Keratinocyte (primary cell): ENCODE measurements around the gene SLC34A2. TPM values are rescaled to one million over a fixed set of nuclear protein-coding genes. Genes with fewer than 3 reads are reported as not detected.

Experiments
- DNase-seq: peaks from one replicate; pipeline ENCODE4 v3.0.0-alpha.2; 2011; ENCODE audit warnings: low read depth, missing footprints, low spot score
- FAIRE-seq: peaks from 2 replicates; lab custom pipeline; 2011; peaks lifted over from hg19 to GRCh38; lab: Jason Lieb, UNC
- H2AFZ ChIP-seq: 2 replicates; pipeline ENCODE4 v1.6.0; 2012; ENCODE audit warnings: low read length, control low read depth, inconsistent platforms; ENCODE audit not compliant: control insufficient read depth
- H3K27ac ChIP-seq: 2 replicates; pipeline ENCODE4 v1.5.1; 2011; ENCODE audit warnings: low read length; ENCODE audit not compliant: control insufficient read depth, insufficient read depth
- H3K27me3 ChIP-seq: 3 replicates; pipeline ENCODE4 v1.6.0; 2011; ENCODE audit warnings: low read length; ENCODE audit not compliant: control insufficient read depth, insufficient read depth; ENCODE audit errors: extremely low read depth
- H3K36me3 ChIP-seq, 2 experiments: 2 replicates in 1 of 2; 3 replicates in 1 of 2; pipeline ENCODE4 v1.5.1; 2011; ENCODE audit warnings: low read length in 2 of 2, mild to moderate bottlenecking in 1 of 2; ENCODE audit not compliant: control insufficient read depth in 2 of 2, insufficient read depth in 2 of 2; ENCODE audit errors: extremely low read depth in 1 of 2
- H3K4me1 ChIP-seq: 3 replicates; pipeline ENCODE4 v1.5.1; 2011; ENCODE audit warnings: low read length; ENCODE audit not compliant: control insufficient read depth, insufficient read depth; ENCODE audit errors: extremely low read depth
- H3K4me2 ChIP-seq: 3 replicates; pipeline ENCODE4 v1.6.0; 2011; ENCODE audit warnings: low read depth, low read length; ENCODE audit not compliant: control insufficient read depth, insufficient read depth; ENCODE audit errors: extremely low read depth
- H3K4me3 ChIP-seq, 3 experiments: fragments of 200-600 bp in 1 of 3; sonication (generic) in 1 of 3; 2 replicates in 2 of 3; 3 replicates in 1 of 3; pipeline ENCODE4 v1.5.1; 2011 to 2016; ENCODE audit warnings: low read length in 3 of 3, mild to moderate bottlenecking in 3 of 3, control low read depth in 2 of 3, inconsistent platforms in 1 of 3, low read depth in 1 of 3, mixed read lengths in 1 of 3, mixed run types in 1 of 3, moderate library complexity in 1 of 3; ENCODE audit not compliant: control insufficient read depth in 2 of 3, insufficient read depth in 2 of 3; ENCODE audit errors: extremely low read depth in 1 of 3
- H3K79me2 ChIP-seq: 2 replicates; pipeline ENCODE4 v1.6.0; 2012; ENCODE audit warnings: low read length; ENCODE audit not compliant: control insufficient read depth, insufficient read depth
- H3K9ac ChIP-seq: 3 replicates; pipeline ENCODE4 v1.6.0; 2011; ENCODE audit warnings: low read length; ENCODE audit not compliant: control insufficient read depth, insufficient read depth; ENCODE audit errors: extremely low read depth
- H3K9me1 ChIP-seq: 3 replicates; pipeline ENCODE4 v1.6.0; 2011; ENCODE audit warnings: low read length; ENCODE audit not compliant: control insufficient read depth, insufficient read depth; ENCODE audit errors: extremely low read depth
- H3K9me3 ChIP-seq: 2 replicates; pipeline ENCODE4 v1.5.1; 2012; ENCODE audit warnings: low read depth, low read length; ENCODE audit not compliant: control insufficient read depth
- H4K20me1 ChIP-seq: 3 replicates; pipeline ENCODE4 v1.6.0; 2011; ENCODE audit warnings: low read length; ENCODE audit not compliant: control insufficient read depth, insufficient read depth; ENCODE audit errors: extremely low read depth
- EZH2 ChIP-seq: IDR thresholded peaks from one replicate; pipeline ENCODE4 v1.6.1; 2012; ENCODE audit warnings: inconsistent platforms, mild to moderate bottlenecking, low read length, moderate library complexity
- dilution Hi-C: fragments of 300-500 bp; cut with MboI; formaldehyde crosslinking; loops from one replicate; pipeline ENCODE4 v1.7.0; 2020; ENCODE audit warnings: low sequenced_read_pairs; ENCODE audit not compliant: extremely low pct_ligation_motif_present
- polyA plus RNA-seq, 5 experiments: library from polyadenylated mRNA; depleted of rRNA in 3 of 5; stranded (reverse) in 3 of 5; stranded (forward) in 1 of 5; unstranded in 1 of 5; fragments of >200 nt; gene quantifications; 1 replicate in 1 of 5; 2 replicates in 3 of 5; 3 replicates in 1 of 5; pipeline versions ENCODE4 v1.2.1 to v1.2.3, GENCODE V29; 2011 to 2012; ENCODE audit warnings: missing spikeins in 2 of 5, low read depth in 1 of 5, low replicate concordance in 1 of 5
- TF ChIP-seq, protein P1 (sequence below), 3 experiments: IDR thresholded peaks in 1 of 3; conservative IDR thresholded peaks in 1 of 3; optimal IDR thresholded peaks in 1 of 3; 2 replicates in 2 of 3; 3 replicates in 1 of 3; pipeline versions ENCODE3 to v1.5.1; 2011; ENCODE audit warnings: low read length in 3 of 3, mild to moderate bottlenecking in 3 of 3, moderate library complexity in 2 of 3, control low read depth in 1 of 3, inconsistent platforms in 1 of 3; ENCODE audit not compliant: insufficient read depth in 2 of 3; ENCODE audit errors: extremely low read depth in 1 of 3

The SLC34A2 gene
- polyA plus RNA-seq, 1 donor (not counting 4 experiments of a cell fraction or from before 2014, with no cell fraction given): not detected

DNA sequence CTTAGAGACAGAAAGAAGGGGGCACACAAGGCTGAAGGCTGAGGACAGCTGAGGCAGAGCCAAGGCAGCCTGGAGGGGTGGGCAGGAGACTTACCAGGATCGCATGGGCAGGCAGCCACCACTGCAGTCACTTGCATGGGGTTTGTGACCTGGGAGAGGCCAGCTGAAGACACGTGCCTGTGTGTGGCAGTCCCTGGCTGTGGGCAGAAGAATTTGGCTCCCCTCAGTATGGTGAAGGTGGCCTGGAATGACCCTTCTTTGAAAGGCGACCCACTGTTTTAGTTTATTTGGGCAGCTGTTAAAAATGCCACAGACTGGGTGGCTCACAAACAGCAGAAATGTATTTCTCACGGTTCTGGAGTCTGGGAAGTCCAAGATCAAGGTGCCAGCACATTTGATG lies 22.1 kb upstream of the SLC34A2 start:
- no peaks in the 10 kb centered on the region for H3K27me3 ChIP-seq
- H3K27ac ChIP-seq: no peak overlapping the region
- H3K4me2 ChIP-seq: no peak overlapping the region
- H3K79me2 ChIP-seq: no peaks in the 10 kb centered on the region
- H3K9me3 ChIP-seq: no peaks in the 10 kb centered on the region
- no peak for FAIRE-seq
- H3K4me3 ChIP-seq: no peak overlapping the region
- TF ChIP-seq, protein P1, sequence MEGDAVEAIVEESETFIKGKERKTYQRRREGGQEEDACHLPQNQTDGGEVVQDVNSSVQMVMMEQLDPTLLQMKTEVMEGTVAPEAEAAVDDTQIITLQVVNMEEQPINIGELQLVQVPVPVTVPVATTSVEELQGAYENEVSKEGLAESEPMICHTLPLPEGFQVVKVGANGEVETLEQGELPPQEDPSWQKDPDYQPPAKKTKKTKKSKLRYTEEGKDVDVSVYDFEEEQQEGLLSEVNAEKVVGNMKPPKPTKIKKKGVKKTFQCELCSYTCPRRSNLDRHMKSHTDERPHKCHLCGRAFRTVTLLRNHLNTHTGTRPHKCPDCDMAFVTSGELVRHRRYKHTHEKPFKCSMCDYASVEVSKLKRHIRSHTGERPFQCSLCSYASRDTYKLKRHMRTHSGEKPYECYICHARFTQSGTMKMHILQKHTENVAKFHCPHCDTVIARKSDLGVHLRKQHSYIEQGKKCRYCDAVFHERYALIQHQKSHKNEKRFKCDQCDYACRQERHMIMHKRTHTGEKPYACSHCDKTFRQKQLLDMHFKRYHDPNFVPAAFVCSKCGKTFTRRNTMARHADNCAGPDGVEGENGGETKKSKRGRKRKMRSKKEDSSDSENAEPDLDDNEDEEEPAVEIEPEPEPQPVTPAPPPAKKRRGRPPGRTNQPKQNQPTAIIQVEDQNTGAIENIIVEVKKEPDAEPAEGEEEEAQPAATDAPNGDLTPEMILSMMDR (optimal IDR thresholded peaks at IDR 0.05 in 1 of 3, IDR thresholded peaks at IDR 0.05 in 1 of 3, conservative IDR thresholded peaks at IDR 0.05 in 1 of 3; ENCODE audit: extremely low read depth in 1 of 3, insufficient read depth in 2 of 3, low read length in 3 of 3): no peak
- no peak for TF ChIP-seq EZH2
- DNase-seq: no peak
- H3K9me1 ChIP-seq: no peaks in the 10 kb centered on the region
- H3K36me3 ChIP-seq: no peaks in the 10 kb centered on the region
- no peak overlapping the region for H3K9ac ChIP-seq
- H4K20me1 ChIP-seq: no peaks in the 10 kb centered on the region
- H3K4me1 ChIP-seq: peaks cover 3% of the 10 kb centered on the region
- dilution Hi-C loops: no loop called here
- no peak overlapping the region for H2AFZ ChIP-seq

GRCh38 chr4:25635501-25635900 lies 20.1 kb upstream of the SLC34A2 start:
- H3K9ac ChIP-seq: no peak overlapping the region
- H3K9me1 ChIP-seq: no peaks in the 10 kb centered on the region
- peaks cover 3% of the 10 kb centered on the region for H3K4me1 ChIP-seq
- no peaks in the 10 kb centered on the region for H3K9me3 ChIP-seq
- H3K27ac ChIP-seq: no peak overlapping the region
- H3K36me3 ChIP-seq: no peaks in the 10 kb centered on the region
- FAIRE-seq (peak; percentile 20), DNase-seq (peak; percentile 21)
- H3K4me2 ChIP-seq: peak overlapping the region; percentile 26
- dilution Hi-C loops: no loop called here
- H3K79me2 ChIP-seq: no peaks in the 10 kb centered on the region
- no peak overlapping the region for H3K4me3 ChIP-seq
- H3K27me3 ChIP-seq: no peaks in the 10 kb centered on the region
- H4K20me1 ChIP-seq: no peaks in the 10 kb centered on the region
- no peak overlapping the region for H2AFZ ChIP-seq
- no peak for TF ChIP-seq EZH2
- TF ChIP-seq, protein P1 (optimal IDR thresholded peaks at IDR 0.05 in 1 of 3, IDR thresholded peaks at IDR 0.05 in 1 of 3, conservative IDR thresholded peaks at IDR 0.05 in 1 of 3; ENCODE audit: extremely low read depth in 1 of 3, insufficient read depth in 2 of 3, low read length in 3 of 3): no peak
